K562 (cell line): Measurements from ENCODE around the gene FOXB2. TPM values are rescaled to one million over a fixed set of nuclear protein-coding genes. Genes with fewer than 3 reads are reported as not detected.
"Not testable (repeated sequence)": the region's sequence is repeated elsewhere in the genome, so short reads cannot be mapped to it uniquely, and the experiment has no call there.

Experiments
- ATAC-seq: fragments of 200-7000 bp; cut with Tn5 transposase; 3 replicates; pipeline ENCODE4 v1.9.1; 2020; ENCODE audit warnings: moderate library complexity
- BruUV-seq: library from RNA; stranded (reverse); fragments of 400-500 nt; replicated peaks from 2 replicates; lab custom pipeline; 2021; lab: Mats Ljungman, UMichigan
- CTCF ChIA-PET: fragments of 300-600 bp; formaldehyde crosslinking; extraction: SDS; loops from one replicate; lab custom pipeline; 2021; ENCODE audit warnings: low intra/inter-chr PET ratio; lab: Yijun Ruan, JAX
- POLR2A ChIA-PET: fragments of 300-600, 350-650 bp; sonication (Branson Sonifier 250); formaldehyde crosslinking; extraction: SDS; loops from one replicate; lab custom pipeline; 2021; ENCODE audit warnings: antibody characterized with exemption, inconsistent platforms; lab: Yijun Ruan, JAX
- DNase-seq, 4 experiments: peaks; one replicate each; pipeline versions ENCODE4 v3.0.0 to v3.0.0-alpha.2; 2011 to 2018; ENCODE audit warnings: low spot score in 3 of 4, mixed read lengths in 3 of 4; ENCODE audit errors: extremely low read depth in 1 of 4
- FAIRE-seq: peaks from 2 replicates; lab custom pipeline; 2011; peaks lifted over from hg19 to GRCh38; lab: Jason Lieb, UNC
- H2AFZ ChIP-seq: 2 replicates; pipeline ENCODE4 v1.6.0; 2011; ENCODE audit warnings: low read depth, low read length, control low read depth, inconsistent platforms
- H3K27ac ChIP-seq: fragments of 200-600 bp; 3 replicates; pipeline ENCODE4 v1.8.0; 2011; ENCODE audit warnings: low read depth, mild to moderate bottlenecking, control low read depth, inconsistent platforms, low read length, moderate library complexity, mixed read lengths; ENCODE audit errors: extremely low read depth
- H3K27me3 ChIP-seq, 2 experiments: fragments of 300-600 bp in 1 of 2; 2 replicates in 1 of 2; 3 replicates in 1 of 2; pipeline versions ENCODE4 v1.6.0 to v1.8.0; 2011; ENCODE audit warnings: inconsistent platforms in 2 of 2, low read length in 2 of 2, mild to moderate bottlenecking in 1 of 2, mixed read lengths in 1 of 2, moderate library complexity in 1 of 2; ENCODE audit not compliant: control insufficient read depth in 2 of 2, insufficient read depth in 2 of 2
- H3K36me3 ChIP-seq: fragments of 300-600 bp; 3 replicates; pipeline ENCODE4 v1.8.0; 2011; ENCODE audit warnings: mild to moderate bottlenecking, low read length, inconsistent platforms; ENCODE audit not compliant: control insufficient read depth, insufficient read depth
- H3K4me1 ChIP-seq, 2 experiments: fragments of 200-600 bp in 1 of 2; replicated peaks in 1 of 2; 2 replicates in 1 of 2; 3 replicates in 1 of 2; pipeline versions ENCODE4 v1.5.1 to v1.8.0; 2011; ENCODE audit warnings: inconsistent platforms in 2 of 2, low read length in 2 of 2, mild to moderate bottlenecking in 1 of 2, mixed read lengths in 1 of 2, moderate library complexity in 1 of 2; ENCODE audit not compliant: control insufficient read depth in 2 of 2, insufficient read depth in 2 of 2
- H3K4me2 ChIP-seq: 2 replicates; pipeline ENCODE4 v1.6.1; 2011; ENCODE audit warnings: low read length, control low read depth, inconsistent platforms, mixed read lengths; ENCODE audit not compliant: insufficient read depth
- H3K4me3 ChIP-seq: fragments of 200-600 bp; sonication (generic), shearing (Covaris generic); 2 replicates; pipeline ENCODE4 v1.5.1; 2016; ENCODE audit warnings: control low read depth, inconsistent platforms
- H3K79me2 ChIP-seq: fragments of 200-600 bp; 3 replicates; pipeline ENCODE4 v1.8.0; 2011; ENCODE audit warnings: low read length, inconsistent platforms; ENCODE audit not compliant: control insufficient read depth, insufficient read depth
- H3K9ac ChIP-seq, 2 experiments: 2 replicates each; pipeline versions ENCODE4 v1.6.0 to v1.6.1; 2011; ENCODE audit warnings: low read depth in 2 of 2, low read length in 2 of 2, control low read depth in 1 of 2, inconsistent platforms in 1 of 2, mild to moderate bottlenecking in 1 of 2, mixed read lengths in 1 of 2; ENCODE audit not compliant: insufficient read depth in 1 of 2
- H3K9me1 ChIP-seq: one replicate; pipeline ENCODE4 v1.6.0; 2011; ENCODE audit warnings: inconsistent platforms, mild to moderate bottlenecking, low read length, moderate library complexity; ENCODE audit not compliant: control insufficient read depth, insufficient read depth
- H3K9me3 ChIP-seq: replicated peaks from 2 replicates; pipeline ENCODE4 v1.5.1; 2011; ENCODE audit warnings: low read depth, low read length, inconsistent platforms; ENCODE audit not compliant: control insufficient read depth, insufficient read depth
- H4K20me1 ChIP-seq: replicated peaks from 2 replicates; pipeline ENCODE4 v1.6.1; 2011; ENCODE audit warnings: low read length, inconsistent platforms, mixed read lengths; ENCODE audit not compliant: control insufficient read depth, insufficient read depth
- ATF7 ChIP-seq: fragments of 450-650 bp; IDR thresholded peaks from 2 replicates; pipeline ENCODE4 v1.7.1; 2014; ENCODE audit warnings: mild to moderate bottlenecking, moderate library complexity
- CHD4 ChIP-seq: fragments of 200-600 bp; sonication (generic); IDR thresholded peaks from 3 replicates; pipeline ENCODE4 v1.6.1; 2012; ENCODE audit warnings: low read depth, mild to moderate bottlenecking, mixed read lengths, low read length, inconsistent platforms; ENCODE audit not compliant: insufficient read depth, insufficient replicate concordance, poor library complexity, severe bottlenecking
- POLR2A ChIP-seq: fragments of 450-650 bp; conservative IDR thresholded peaks from 2 replicates; pipeline ENCODE4 v1.6.1; 2016
- SLC30A9 ChIP-seq: fragments of 250-450 bp; sonication (Bioruptor Pico); IDR thresholded peaks from 2 replicates; pipeline ENCODE4 v1.8.0; 2022; ENCODE audit warnings: mild to moderate bottlenecking, moderate library complexity
- TGIF2 ChIP-seq: sonication (generic); formaldehyde crosslinking; IDR thresholded peaks from 2 replicates; pipeline ENCODE4 v1.8.1; 2022; ENCODE audit warnings: mild to moderate bottlenecking, missing genetic modification reagents, moderate library complexity
- WGBS: fragments of 100-300 bp; shearing (Covaris generic); methylation state at CpG from one replicate; pipeline ENCODE4 v1.1.6; 2016; ENCODE audit warnings: low coverage, mixed read lengths; ENCODE audit not compliant: insufficient coverage; ENCODE audit errors: missing lambda C conversion rate; 5-methylcytosine and 5-hydroxymethylcytosine counted together
- in situ Hi-C: fragments of 300-500 bp; cut with MboI; formaldehyde crosslinking; loops from 4 replicates; pipeline ENCODE4 v1.15.0; 2018; ENCODE audit warnings: inconsistent platforms, mixed read lengths
- intact Hi-C: fragments of 100-400 bp; cut with micrococcal nuclease; formaldehyde crosslinking; loops from 2 replicates; pipeline ENCODE4 v1.14.2; 2022
- polyA plus RNA-seq, 8 experiments: library from polyadenylated mRNA; depleted of rRNA in 4 of 8; stranded (reverse) in 5 of 8; unstranded in 3 of 8; fragments of >200 nt; fragmentation: Nextera tagmentation in 2 of 8; fragmentation: Illumina TruSeq in 1 of 8; extraction: Ambion mirVana in 2 of 8; extraction: Trizol in 1 of 8; gene quantifications; 2 replicates each; pipeline versions ENCODE4 v1.2.1 to v1.2.3, GENCODE V29; 2011 to 2014; ENCODE audit warnings: inconsistent platforms in 1 of 8, missing spikeins in 1 of 8
- total RNA-seq, 7 experiments: library from RNA; depleted of rRNA in 6 of 7; stranded (reverse); fragments of >200 nt in 6 of 7; fragmentation: Illumina TruSeq in 2 of 7; extraction: Trizol in 2 of 7; gene quantifications; 2 replicates each; pipeline versions ENCODE4 v1.2.1 to v1.2.3, GENCODE V29; 2011 to 2021; ENCODE audit warnings: low replicate concordance in 1 of 7
- TF ChIP-seq, protein P1 (sequence below): fragments of 450-650 bp; IDR thresholded peaks from 2 replicates; pipeline ENCODE4 v1.6.1; 2016; ENCODE audit warnings: borderline replicate concordance
- TF ChIP-seq, protein P2 (sequence below): fragments of 150-350 bp; conservative IDR thresholded peaks from 2 replicates; pipeline ENCODE4 v1.6.1; 2014; ENCODE audit warnings: low read length
- TF ChIP-seq, protein P3 (sequence below): fragments of 250-450 bp; sonication (Bioruptor Pico); IDR thresholded peaks from 2 replicates; pipeline ENCODE4 v1.8.0; 2021; ENCODE audit warnings: mild to moderate bottlenecking, moderate library complexity

The FOXB2 gene
- total and polyA plus RNA-seq, 9 of the 15 experiments (the other 6 are each of a cell fraction or from before 2014, with no cell fraction given): not detected

DNA sequence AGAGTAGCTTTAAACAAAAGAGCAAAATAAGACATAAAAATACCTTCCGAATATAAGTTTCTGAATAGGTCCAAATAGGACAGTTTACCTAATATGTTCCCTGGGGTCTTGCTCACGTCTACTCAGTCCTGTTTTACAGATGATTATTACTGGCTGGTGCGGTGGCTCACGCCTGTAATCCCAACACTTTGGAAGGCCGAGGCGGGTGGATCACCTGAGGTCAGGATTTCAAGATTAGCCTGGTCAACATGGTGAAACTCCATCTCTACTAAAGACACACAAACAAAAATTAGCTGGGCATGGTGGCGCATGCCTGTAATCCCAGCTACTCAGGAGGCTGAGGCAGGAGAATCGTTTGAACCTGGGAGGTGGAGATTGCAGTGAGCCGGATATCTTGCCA lies 40.6 kb upstream of the FOXB2 start:
- H3K27me3 ChIP-seq, H3K9me1 ChIP-seq, ATAC-seq, H3K79me2 ChIP-seq, POLR2A ChIA-PET, FAIRE-seq, intact Hi-C loops, DNase-seq, H2AFZ ChIP-seq, H3K4me3 ChIP-seq, BruUV-seq, H3K9me3 ChIP-seq, H3K36me3 ChIP-seq, CTCF ChIA-PET, H3K9ac ChIP-seq, H4K20me1 ChIP-seq, H3K4me2 ChIP-seq, H3K4me1 ChIP-seq, H3K27ac ChIP-seq: not testable (repeated sequence)
- in situ Hi-C loops: loop anchor here (25.0 kb wide), 1 partner anchor 167 kb away; no protein-coding TSS in a partner anchor
- 0% methylated on average over 9 of the region's 9 CpGs for WGBS

DNA sequence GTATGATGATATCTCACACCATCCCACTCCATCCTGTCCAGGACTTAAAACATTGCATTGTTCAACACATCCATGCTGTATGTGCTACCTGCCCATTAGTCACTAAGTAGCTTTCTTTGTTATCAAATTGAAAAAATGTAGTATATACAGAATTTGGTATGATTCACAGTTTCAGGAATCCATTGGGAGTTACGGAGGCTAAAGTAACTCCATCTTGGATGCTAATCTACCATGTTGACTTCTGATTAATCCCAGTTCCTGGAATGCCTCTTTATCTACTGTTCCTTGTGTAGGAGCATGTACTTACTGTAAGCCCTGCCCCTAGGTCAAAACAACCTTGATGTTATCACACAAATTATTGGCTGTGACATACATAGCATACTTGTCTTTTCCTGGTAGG lies 38.9 kb upstream of the FOXB2 start:
- H2AFZ ChIP-seq: no peak overlapping the region
- ATAC-seq: no peak
- H3K4me3 ChIP-seq: no peak overlapping the region
- H3K4me1 ChIP-seq: no peaks in the 10 kb centered on the region
- DNase-seq: no peak
- ChIA-PET POLR2A (no interaction called here), CTCF (no interaction called here)
- H3K9me1 ChIP-seq: no peaks in the 10 kb centered on the region
- H3K4me2 ChIP-seq: no peak overlapping the region
- no TSS peak for BruUV-seq
- no peak for TF ChIP-seq CHD4
- TF ChIP-seq ATF7: no peak
- TF ChIP-seq SLC30A9 (CRISPR knock-in tag): no peak
- TF ChIP-seq, protein P1, sequence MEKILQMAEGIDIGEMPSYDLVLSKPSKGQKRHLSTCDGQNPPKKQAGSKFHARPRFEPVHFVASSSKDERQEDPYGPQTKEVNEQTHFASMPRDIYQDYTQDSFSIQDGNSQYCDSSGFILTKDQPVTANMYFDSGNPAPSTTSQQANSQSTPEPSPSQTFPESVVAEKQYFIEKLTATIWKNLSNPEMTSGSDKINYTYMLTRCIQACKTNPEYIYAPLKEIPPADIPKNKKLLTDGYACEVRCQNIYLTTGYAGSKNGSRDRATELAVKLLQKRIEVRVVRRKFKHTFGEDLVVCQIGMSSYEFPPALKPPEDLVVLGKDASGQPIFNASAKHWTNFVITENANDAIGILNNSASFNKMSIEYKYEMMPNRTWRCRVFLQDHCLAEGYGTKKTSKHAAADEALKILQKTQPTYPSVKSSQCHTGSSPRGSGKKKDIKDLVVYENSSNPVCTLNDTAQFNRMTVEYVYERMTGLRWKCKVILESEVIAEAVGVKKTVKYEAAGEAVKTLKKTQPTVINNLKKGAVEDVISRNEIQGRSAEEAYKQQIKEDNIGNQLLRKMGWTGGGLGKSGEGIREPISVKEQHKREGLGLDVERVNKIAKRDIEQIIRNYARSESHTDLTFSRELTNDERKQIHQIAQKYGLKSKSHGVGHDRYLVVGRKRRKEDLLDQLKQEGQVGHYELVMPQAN: no peak
- no peak for TF ChIP-seq POLR2A
- TF ChIP-seq, protein P2, sequence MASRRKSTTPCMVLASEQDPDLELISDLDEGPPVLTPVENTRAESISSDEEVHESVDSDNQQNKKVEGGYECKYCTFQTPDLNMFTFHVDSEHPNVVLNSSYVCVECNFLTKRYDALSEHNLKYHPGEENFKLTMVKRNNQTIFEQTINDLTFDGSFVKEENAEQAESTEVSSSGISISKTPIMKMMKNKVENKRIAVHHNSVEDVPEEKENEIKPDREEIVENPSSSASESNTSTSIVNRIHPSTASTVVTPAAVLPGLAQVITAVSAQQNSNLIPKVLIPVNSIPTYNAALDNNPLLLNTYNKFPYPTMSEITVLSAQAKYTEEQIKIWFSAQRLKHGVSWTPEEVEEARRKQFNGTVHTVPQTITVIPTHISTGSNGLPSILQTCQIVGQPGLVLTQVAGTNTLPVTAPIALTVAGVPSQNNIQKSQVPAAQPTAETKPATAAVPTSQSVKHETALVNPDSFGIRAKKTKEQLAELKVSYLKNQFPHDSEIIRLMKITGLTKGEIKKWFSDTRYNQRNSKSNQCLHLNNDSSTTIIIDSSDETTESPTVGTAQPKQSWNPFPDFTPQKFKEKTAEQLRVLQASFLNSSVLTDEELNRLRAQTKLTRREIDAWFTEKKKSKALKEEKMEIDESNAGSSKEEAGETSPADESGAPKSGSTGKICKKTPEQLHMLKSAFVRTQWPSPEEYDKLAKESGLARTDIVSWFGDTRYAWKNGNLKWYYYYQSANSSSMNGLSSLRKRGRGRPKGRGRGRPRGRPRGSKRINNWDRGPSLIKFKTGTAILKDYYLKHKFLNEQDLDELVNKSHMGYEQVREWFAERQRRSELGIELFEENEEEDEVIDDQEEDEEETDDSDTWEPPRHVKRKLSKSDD: no peak
- TF ChIP-seq, protein P3, sequence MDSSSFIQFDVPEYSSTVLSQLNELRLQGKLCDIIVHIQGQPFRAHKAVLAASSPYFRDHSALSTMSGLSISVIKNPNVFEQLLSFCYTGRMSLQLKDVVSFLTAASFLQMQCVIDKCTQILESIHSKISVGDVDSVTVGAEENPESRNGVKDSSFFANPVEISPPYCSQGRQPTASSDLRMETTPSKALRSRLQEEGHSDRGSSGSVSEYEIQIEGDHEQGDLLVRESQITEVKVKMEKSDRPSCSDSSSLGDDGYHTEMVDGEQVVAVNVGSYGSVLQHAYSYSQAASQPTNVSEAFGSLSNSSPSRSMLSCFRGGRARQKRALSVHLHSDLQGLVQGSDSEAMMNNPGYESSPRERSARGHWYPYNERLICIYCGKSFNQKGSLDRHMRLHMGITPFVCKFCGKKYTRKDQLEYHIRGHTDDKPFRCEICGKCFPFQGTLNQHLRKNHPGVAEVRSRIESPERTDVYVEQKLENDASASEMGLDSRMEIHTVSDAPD (CRISPR knock-in tag): no peak
- no peak for TF ChIP-seq TGIF2 (CRISPR knock-in tag)
- no peaks in the 10 kb centered on the region for H3K79me2 ChIP-seq
- intact Hi-C loops: no loop called here
- H3K27ac ChIP-seq: no peak overlapping the region
- WGBS: 0% methylated on average over 1 of the region's 1 CpG
- no peak overlapping the region for H3K9ac ChIP-seq
- no peak for FAIRE-seq
- in situ Hi-C loops: loop anchor here (25.0 kb wide), 1 partner anchor 168 kb away; no protein-coding TSS in a partner anchor
- H4K20me1 ChIP-seq: no peaks in the 10 kb centered on the region
- H3K36me3 ChIP-seq: no peaks in the 10 kb centered on the region
- no peaks in the 10 kb centered on the region for H3K9me3 ChIP-seq
- H3K27me3 ChIP-seq: no peaks in the 10 kb centered on the region; a peak in 1 of 5 replicates
